ENCODE data around the gene SLC7A1.

The SLC7A1 gene

DNA sequence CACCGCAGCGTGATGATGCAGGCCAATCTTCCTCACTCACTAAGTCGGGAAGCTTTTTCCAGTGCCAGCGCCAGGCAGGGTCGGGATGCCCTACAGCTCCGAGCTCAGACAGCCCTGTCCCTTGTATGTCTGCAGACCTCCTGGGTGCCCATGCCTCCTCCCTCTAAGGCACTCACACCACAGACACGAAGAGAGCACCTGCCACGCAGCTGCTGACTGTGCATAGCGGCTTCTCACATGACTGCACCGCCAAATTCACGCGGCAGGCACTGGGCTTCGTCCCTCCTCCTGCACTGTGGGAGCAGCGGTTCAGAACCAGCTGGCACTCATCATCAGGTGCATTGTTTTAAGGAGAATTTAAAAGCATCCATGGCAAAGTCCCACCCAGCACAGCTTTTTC, 88.1 kb downstream of the SLC7A1 start:
- DNase-seq = no peak

DNA sequence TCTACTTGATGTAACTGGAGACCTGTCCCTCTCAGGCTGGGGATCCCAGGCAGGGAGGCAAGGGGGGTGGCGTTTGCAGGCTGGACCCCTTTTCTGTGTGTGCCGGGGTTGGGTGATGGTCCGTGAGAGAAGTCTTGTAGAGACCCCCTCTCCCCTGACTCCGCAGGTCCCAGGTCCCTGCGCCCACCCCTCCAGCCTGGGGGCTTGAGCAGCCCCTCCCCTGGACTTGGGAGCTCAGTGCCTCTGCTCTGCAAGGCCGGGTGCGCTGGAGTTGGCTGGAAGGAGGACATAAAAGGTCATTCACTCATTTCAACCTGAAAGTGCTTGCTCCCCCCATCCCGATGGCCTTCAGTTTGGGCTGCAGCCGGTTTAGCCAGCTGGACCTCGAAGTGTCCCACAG, 89.5 kb downstream of the SLC7A1 start:
- no peak for DNase-seq

DNA sequence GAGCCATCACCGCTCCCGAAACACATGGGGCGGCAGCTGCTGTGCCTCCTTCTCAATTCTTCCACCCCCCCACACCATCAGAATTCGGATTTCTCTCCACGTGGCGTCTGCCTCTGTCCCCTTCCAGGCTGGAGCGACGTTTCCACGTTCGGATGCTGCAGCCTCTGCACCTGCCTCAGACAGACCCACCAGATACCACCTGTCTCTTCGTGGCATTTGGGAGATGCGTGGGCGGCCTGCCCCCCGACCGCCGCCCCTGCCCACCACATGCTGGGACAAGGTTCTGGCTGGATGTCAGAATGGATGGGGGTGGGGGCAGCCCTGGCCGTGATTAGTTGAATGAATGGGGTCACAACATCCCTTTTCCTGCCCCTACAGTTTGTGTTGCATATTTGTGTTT, 90.0 kb downstream of the SLC7A1 start:
- no peak for DNase-seq

DNA sequence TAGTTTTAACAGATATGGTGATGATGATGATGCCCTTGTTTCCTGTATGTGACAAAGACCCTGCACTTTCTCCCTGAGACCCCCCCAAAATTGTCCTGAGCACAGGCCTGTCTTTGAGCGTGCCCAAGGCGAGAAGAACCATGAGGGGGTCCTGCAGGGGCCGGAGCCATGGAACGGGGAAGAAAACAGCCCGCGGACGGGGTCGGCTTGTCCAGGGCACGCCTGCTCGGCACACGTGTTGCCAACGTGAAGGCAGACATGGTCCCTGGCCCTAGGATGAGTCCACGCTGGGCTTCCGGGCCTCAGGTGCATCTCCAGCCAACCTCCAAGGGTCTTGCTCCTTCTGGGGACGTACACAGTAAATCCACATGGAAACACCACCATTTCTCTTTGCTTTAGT, 90.8 kb downstream of the SLC7A1 start:
- no peak for DNase-seq

DNA sequence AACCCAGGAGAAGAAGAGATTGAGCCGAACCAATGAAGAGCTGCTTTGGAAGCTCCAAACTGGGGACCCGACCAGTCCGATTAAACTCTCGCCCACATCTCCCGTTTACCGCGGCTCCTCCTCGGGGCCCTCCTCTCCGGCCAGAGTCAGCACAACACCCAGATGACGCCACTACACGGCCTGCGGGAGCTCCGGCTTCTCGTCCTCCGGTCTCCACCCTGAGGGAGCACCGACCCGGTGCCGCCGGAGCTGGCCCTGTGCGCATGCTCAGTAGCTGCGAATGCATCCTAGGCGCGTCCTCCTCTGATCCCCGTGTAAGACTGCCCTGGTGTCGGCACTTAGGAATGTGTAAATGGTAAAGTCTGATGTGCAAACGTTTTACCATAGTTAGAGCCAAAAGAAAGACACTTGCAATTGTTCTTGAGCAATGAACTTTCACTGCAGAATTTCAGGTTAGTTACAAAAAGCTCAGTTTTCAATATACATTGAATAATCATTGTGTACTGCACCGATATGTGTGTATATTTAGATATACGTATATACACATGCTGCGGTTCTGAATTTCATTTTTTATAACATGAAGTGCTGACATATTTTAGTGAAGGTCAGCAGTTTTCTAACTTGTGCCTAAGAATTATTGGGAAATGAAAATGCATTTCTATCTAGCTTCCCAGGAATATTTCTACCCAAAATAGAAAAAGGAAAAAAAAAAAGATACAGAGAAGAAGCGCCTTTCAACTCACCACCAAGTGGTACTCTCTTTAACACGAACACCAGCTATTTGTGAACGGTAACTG, 92.2 kb downstream of the SLC7A1 start:
- no peak for DNase-seq

DNA sequence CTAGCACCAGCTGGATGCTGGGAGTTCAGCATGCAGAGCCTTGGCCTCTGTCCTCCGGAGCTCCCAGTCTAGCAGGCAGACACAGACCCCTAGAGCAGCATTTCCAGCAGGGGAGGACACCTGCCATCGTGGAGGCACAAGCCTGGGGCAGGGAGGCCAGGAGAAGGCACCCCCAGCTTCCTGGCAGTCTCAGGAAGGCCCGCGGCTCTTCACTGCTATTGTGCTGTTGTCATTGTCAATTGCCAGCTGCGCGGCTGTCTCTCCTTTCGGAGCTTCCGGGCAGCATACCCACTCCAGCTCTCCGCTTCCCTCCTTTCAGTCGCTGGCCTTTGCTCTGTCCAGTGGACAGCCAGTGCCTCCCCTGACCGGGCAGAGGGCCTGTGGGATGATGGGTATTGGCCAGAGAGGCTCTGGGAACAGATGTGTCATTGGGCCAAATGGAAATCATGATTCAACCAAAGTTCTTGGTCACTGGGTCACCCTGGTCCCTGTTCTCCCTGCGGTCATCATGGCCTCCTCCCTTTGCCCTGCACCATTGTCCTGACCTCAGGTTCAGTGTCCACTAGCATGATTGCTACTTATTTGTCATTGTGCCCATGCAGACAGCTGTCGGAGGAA, 93.0 kb downstream of the SLC7A1 start:
- DNase-seq = no peak

DNA sequence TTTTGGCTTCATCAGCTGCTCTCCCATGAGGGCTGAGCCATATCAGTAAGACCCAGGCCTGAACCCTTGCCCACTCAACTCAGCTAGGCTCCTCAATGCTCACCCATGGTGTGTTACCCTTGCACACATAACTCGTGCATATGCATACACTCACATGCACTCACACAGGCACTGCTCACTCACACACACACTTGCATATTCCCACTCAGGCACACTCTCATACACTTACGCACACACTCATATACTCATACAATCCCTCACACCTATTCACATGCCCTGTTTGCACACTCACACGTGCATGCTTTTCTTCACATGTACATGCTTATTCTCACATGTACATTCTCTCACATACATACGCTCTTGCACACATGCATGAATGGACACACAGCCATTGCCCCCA, 93.8 kb downstream of the SLC7A1 start:
- no peak for DNase-seq

DNA sequence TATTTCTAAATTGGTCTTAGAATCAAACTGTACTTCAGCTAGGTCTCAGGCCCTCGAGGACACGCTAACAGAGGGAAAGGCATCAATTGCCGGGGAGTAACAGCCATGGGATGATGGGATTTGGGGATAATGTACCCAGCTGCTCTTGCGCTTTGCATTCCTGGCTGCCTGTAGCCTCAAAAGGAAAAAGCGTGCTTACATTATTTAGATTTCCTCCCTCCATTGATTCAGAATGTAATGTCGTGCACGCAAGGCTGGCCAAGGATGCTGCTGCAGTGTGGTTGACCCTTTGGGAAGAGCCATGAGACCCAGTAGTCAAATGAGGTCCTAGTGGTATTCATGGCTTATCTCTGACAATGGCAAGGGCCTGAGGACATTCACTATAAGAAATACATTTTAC, 95.1 kb downstream of the SLC7A1 start:
- no peak for DNase-seq

DNA sequence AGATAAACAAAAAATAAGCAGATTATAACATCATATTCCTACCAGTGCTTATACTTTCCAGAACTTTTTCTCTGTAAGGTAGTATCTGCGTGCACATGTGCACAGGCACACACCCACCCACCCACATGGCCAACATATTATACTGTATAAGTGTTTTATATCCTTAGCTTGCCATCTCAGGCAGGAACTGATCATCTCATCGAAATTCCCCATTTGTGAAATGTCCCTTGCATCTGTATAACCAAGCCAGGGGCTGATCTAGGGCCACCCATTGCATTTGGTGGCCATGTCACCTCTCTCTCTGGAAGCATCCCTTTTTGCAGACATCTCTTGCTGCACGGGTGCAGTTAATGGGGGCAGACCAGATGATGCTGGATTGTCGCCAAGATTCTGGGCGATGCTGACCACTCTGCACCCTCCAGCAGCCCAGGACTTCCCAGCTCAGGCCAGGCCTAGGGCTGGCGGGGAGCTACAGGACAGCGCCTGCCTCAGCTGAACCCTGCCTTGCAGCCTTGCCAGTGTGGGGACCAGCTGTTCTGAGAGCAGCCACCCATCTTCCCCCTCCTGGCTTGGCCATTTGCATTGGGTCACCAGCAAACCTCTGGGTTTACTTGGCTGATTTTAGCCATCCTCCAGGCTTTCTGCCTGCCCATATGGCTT, 95.9 kb downstream of the SLC7A1 start:
- no peak for DNase-seq

DNA sequence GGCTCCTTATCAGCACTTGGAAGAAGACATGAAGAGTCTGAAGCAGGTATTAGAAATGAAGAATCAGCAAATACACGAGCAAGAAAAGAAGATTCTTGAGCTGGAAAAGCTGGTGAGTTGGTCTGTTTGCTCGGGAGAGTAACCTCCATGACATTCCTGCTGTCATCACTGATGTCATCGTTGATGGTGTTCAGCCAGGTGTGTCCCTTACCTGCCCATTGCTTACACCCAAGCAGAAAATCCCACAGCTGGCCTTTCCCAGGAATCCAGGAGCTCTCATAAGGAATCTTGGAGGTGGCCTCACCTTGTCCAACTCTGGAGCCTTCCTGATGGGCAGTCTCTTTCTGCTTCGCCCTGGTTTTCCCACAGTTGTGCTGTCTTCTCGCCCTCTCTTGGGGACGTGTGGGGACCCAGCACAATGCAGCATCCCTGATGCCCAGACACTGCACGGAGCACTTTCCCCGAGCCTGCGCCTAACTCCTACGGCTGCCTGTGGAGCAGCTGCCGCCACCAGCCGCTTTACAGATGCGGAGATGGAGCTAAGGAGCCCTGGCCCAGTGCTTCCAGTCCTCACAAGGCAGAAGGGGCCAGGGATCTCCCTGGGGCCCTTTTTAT, 97.0 kb downstream of the SLC7A1 start:
- DNase-seq = no peak

DNA sequence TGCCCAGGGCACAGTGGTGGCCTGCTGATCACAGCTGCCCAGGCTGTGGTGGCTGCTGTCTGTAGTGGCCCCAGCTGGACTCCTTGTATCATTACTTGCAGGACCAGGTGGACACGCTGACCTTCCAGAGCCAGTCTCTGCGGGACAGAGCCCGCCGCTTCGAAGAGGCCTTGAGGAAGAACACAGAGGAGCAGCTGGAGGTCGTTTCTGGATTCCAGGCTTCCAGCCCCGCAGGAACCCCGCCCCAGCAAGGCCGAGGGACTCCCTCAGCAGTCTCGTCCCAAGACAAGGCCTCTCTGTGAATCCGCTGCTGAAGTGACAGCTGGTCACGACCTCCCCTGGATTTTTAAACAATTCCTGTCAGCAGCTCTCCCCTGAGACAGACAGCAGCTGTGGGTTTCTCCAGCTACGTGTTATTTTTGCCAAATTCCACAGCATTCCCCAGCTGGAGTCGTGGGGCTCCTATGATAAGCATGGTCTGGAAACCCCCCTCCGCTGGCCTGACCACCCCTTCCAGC, 98.3 kb downstream of the SLC7A1 start:
- no peak for DNase-seq

DNA sequence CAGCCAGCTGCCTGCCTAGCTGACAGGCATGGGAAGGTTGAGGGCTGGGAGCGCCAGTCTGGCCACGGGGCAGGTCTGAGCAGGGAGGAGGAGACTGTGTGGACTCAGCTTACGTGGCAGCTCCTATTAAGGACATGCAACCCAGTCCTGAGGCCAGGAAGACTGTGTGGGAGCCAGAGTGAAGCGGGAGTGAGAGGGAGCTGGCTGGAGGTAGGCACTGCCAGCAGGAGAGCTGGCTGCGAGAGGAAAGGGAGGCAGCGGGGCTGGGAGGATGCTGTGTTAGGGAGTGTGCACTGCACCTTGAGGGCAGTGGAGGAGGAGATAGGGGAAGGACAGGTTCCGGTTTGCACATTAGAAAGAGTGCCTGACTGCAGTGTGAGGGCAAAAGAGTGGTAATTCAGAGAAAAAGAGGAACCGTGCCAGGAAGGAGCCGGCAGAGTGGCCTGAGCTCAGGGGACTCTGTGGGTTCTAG, 99.2 kb downstream of the SLC7A1 start:
- no peak for DNase-seq

DNA sequence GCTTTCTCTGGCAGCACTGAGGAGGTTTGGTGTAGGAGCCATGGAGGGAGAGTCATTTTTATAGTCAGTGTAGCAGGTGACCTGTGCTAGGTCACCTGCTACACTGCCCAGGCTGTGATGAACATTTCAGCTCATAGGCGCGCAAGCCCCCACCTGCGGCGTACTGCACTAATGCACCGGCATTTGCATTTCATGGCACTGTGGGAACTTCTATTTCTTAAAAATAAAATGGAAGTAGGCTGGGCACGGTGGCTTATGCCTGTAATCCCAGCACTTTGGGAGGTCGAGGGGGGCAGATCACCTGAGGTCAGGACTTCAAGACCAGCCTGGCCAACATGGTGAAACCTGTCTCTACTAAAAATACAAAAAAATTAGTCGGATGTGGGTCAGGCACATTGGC, 101.0 kb downstream of the SLC7A1 start:
- DNase-seq = no peak

DNA sequence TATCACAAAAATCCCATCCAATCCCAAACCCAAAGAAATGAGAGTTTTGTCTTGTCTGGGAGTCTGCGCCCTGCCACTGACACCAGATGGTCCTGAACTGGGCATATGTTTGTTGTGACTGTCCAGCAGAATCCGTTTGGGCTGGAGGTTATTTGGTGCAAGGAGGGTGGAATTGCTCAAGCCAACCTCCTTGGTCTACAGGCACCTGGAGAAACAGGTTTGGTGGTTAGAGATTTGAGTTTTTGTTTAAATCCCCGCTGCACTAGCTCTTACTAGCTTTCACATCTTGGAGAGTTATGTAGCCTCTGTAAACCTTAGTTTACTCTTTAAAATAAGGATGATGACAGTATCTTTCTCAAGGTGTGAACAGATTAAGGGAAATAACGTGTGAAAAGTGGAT, 101.7 kb downstream of the SLC7A1 start:
- DNase-seq = no peak

DNA sequence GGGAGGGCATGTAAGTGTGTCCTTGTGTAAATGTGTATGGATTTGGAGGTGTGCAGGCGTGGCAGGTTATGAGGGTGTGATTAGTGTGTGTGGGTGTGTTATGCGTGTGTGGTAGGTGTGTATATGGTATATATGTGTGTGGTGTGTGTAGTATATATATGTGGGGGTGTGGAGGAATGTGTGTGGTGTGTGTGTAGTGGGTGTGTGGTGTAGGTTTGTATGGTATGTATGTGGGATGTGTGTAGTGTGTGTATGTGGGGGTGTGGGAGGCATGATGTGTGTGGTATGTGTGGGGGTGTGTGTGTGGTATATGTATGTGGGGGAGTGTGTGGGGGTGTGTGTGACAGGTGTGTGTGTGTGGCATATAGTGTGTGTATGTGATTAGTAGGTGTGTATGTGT, 104.2 kb downstream of the SLC7A1 start:
- DNase-seq = no peak

DNA sequence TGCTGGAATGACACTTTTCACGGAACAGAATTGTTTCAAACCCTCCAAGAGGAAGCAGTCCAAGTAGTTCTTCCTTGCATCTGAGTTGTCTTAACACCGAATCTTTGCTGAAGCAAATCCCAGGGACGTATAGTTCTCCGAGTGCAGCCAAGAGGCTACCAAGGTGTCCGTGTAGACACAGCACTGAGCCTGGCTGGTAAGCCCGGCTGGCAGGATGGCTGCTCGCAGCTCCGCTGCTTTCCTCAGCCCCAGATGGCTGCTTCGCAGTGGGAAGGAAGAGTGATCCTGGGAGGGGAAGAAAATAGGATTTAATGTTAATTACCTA, 105.0 kb downstream of the SLC7A1 start:
- DNase-seq = no peak

DNA sequence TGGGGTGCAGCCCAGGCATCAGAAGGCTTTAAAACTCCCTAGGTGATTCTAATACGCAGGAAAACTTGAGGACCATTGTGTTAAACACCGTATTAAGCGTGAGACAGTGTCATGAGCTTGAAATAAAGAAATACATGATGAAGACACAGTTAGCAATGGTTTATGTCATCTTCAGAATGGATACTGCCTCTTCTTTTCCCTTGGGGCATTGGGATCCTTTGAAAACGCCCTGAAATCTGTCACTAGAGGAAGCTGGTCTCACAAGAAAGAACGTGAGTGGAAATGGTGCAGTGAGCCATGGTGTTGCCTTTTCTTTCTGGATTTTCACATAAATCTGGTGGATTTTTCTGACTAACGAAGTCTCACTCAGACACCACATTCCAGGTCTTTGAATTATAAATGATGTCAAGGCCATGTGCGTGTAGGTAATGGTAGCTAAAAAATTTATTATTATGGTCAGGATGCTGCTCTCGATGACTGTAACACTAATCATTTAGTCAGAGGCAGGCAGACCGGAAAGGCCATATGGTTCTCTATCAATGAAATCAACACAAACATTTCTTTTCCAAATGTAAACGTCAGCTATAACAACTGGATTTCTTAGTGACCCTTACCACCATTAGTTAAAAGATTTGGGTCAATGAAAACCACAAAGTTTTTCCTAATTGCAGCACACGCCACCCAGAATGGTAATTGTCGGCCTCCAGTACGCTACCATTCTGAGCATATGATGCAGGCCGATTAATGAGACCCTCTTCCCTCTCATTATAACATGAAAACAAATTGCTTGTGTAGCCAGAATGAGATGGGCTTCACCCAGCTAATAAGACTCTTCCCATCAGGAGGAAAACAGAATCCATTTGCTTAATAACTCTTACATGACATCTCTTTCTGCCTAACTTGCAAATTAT, 105.6 kb downstream of the SLC7A1 start:
- no peak for DNase-seq

DNA sequence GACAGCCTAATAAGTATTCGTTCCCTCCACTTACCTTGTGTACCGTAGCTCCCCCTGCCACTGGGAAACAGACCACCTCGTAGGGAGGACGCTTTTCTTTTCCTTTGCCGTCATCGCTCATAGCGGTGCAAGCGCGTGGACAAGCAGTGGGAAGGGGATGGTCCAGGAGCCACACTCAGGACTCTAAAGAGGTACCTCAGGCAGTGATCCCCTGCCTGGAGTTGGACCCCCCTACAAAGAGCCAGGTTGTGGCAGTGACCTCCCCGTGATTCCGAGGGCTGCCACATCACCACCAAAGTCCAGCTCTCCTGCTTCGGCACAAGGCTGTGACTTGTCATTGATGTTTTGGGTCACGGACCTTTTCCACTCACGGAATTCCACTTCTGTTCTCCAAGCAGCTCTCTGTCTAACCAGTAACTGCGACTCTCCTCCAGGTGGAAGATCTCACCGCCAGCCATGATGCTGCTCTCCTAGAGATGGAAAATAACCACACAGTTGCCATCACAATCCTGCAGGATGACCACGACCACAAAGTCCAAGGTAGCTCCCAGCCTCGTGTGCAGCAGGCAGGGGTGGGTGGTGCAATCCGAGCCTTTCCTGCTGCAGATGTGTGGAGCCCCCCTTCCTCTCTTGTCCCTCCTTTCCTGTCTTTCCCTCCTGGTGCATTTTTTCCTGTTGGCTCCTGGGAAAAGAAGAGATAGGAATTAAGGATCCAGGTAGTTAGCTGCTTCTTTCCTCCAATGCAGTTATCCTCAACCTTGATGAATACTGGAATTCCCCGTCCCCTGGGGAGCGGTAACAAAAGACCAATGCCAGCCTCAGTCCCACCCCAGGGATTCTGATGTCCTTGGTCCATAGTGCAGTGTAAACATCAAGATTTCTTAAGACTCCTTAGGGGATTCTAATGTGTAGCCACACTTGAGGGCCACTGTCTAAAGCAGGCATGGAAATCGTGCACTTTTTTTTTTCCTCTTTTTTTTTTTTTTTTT, 107.7 kb downstream of the SLC7A1 start:
- no peak for DNase-seq

DNA sequence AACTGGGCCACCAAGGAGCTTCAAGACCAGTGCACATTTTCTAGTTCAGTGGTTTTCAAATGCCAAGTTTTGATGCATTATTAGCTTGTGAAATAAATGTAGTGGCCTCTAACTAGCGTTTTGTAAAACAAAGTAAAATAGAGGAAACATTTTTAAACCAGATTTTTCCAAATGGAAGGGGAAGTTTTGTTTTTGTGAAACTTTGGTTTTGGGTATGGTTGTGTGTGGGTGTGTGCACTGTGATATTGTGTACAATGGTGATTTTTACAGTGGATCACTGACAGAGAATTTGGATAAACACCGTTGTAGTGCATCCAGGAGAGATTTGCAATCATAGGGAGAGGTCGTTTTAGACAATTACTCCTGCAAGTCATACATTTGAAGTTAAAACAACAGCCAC, 108.9 kb downstream of the SLC7A1 start:
- DNase-seq = no peak

DNA sequence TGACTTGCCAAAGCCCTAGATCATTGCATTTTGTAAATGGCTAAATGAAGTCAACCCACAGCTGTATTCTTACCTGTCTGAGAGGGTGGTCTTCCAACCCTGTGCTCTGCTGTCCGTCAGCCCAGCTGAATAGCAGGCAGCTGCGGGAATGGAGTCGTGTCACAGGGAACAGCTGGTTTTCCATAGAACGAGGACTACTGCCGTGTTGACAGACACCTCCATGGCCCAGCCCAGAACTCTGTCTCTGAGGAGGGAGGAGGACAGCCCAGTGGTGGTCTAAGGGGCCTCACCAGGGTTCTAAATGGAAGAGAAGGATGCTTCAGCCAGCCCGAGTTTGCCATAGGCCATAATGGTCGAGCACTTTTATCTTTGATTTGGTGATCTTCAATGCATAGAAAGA, 110.7 kb downstream of the SLC7A1 start:
- no peak for DNase-seq

DNA sequence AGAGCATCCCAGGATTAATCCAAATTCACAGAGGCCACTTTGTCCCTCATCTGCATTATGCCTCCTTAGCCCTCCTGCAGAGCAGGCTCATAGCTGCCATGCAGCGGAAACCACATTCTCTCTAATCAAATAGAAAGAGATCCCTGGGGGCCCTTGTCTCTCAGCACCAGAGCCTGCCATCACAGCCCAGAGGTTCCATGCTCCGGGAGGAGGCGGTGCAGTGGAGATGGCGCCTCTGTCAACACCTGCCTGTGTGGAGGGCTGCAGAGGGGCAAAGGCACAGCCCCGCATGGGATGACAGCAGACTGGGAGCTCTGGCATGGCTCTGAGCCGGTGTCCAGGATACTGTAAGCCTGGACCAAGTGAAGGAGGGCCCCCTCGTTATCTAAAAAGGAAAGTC, 111.3 kb downstream of the SLC7A1 start:
- no peak for DNase-seq
